GM13976 (cell line): ENCODE results near the gene TMEM163.

Source experiments
- DNase-seq: peaks from one replicate; pipeline ENCODE4 v3.0.0; 2012; ENCODE audit warnings: low spot score
- CTCF ChIP-seq: IDR thresholded peaks from 2 replicates; pipeline ENCODE4 v1.5.1; 2012; ENCODE audit warnings: borderline replicate concordance, mild to moderate bottlenecking; ENCODE audit not compliant: insufficient read depth; ENCODE audit errors: extremely low read depth, missing control alignments, control extremely low read depth
- in situ Hi-C: fragments of 300-500 bp; cut with MboI; formaldehyde crosslinking; loops from one replicate; pipeline ENCODE4 v1.12.0; 2022; ENCODE audit warnings: low sequenced_read_pairs, mixed read lengths, inconsistent platforms; ENCODE audit not compliant: unreplicated experiment

The TMEM163 gene

GRCh38 chr2:134410831-134411231 is 308.0 kb downstream of the TMEM163 start:
- TF ChIP-seq CTCF = no peak
- in situ Hi-C loops = loop anchor here (10.0 to 25.0 kb wide), 3 partner anchors 174 to 524 kb away; no protein-coding TSS in a partner anchor
- DNase-seq = no peak

DNA sequence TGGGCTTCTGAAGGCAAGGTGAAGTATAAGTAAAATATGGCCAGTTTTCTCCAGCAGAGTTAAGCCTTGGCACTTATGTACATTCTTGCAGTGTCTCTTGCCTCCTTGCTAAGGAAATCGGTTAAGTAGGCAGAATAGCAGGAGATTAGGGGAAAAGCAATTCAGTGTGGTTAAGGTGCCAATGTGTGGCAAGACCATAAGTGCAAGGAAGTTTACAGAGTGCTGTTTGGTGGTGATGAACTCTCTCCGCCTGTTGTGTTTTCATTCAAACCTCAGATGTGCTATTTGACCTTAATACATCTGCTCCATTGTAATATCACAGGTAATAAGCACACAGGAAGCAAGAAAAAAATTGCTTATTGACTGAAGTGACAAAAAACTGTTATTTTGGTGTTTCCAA is 308.8 kb downstream of the TMEM163 start:
- no peak for TF ChIP-seq CTCF
- in situ Hi-C loops = loop anchor here (10.0 to 25.0 kb wide), 3 partner anchors 173 to 523 kb away; no protein-coding TSS in a partner anchor
- no peak for DNase-seq

GRCh38 chr2:134408791-134409190 is 310.0 kb downstream of the TMEM163 start:
- no peak for DNase-seq
- no peak for TF ChIP-seq CTCF
- in situ Hi-C loops = loop anchor here (25.0 kb wide), 2 partner anchors 171 to 521 kb away; no protein-coding TSS in a partner anchor

- in situ Hi-C loops = loop anchor here (25.0 kb wide), 2 partner anchors 171 to 521 kb away; no protein-coding TSS in a partner anchor
Observed at GRCh38 chr2:134408386-134408785, 310.4 kb downstream of the TMEM163 start.

GRCh38 chr2:134407154-134407890 is 311.5 kb downstream of the TMEM163 start:
- no peak for TF ChIP-seq CTCF
- in situ Hi-C loops = loop anchor here (25.0 kb wide), 2 partner anchors 170 to 520 kb away; no protein-coding TSS in a partner anchor
- DNase-seq = no peak

More at GRCh38 chr2:134408386-134408785, 310.4 kb downstream of the TMEM163 start:
- TF ChIP-seq CTCF = no peak
- DNase-seq = no peak

GRCh38 chr2:134406736-134407135 is 312.1 kb downstream of the TMEM163 start:
- no peak for TF ChIP-seq CTCF
- no peak for DNase-seq
- in situ Hi-C loops = loop anchor here (25.0 kb wide), 2 partner anchors 169 to 519 kb away; no protein-coding TSS in a partner anchor

GRCh38 chr2:134406311-134406710 is 312.5 kb downstream of the TMEM163 start:
- no peak for DNase-seq
- no peak for TF ChIP-seq CTCF
- in situ Hi-C loops = loop anchor here (25.0 kb wide), 2 partner anchors 169 to 519 kb away; no protein-coding TSS in a partner anchor
